Measurements from ENCODE around the gene MCM8.

GRCh38 chr20:6034134-6034969, 83.9 kb downstream of the MCM8 start:
- TF ChIP-seq CTCF (IDR thresholded peaks at IDR 0.05) (no peak), POLR2AphosphoS5 (IDR thresholded peaks at IDR 0.05) (no peak)
